M059J (cell line): ENCODE measurements around the gene KLHDC1. TPM values are rescaled to one million over a fixed set of nuclear protein-coding genes. Genes with fewer than 3 reads are reported as not detected.

Source experiments
- DNase-seq: peaks from one replicate; pipeline ENCODE4 v3.0.0-alpha.2; 2012; ENCODE audit warnings: low read depth
- total RNA-seq: library from RNA; depleted of rRNA; stranded (reverse); fragments of >200 nt; shearing (Covaris generic); gene quantifications from 2 replicates; pipeline ENCODE4 v1.2.3, GENCODE V29; 2014; rRNA removed

The KLHDC1 gene
- total RNA-seq, 1 experiment from 2014 or later: 0.62 TPM

GRCh38 chr14:49783394-49784014, 90.6 kb downstream of the KLHDC1 start:
- no peak for DNase-seq

DNA sequence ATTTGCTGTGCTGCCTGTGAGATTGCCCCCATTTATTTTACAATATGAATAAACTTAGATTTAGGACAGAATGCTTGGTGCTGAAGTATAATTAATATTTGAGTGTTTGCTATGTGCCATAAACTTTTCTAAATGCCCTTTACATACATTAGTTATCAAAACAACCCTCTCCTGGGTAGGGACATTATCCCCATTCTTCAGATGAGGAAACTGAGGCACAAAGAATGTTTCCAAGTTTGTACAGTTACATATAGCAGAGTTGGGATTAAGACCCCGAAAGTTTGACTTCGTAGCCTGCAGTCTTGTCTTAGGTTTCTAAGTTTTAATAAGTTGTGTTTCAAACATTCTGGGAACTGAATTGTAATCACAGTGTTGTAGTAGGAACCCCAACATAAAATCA, 93.4 kb downstream of the KLHDC1 start:
- no peak for DNase-seq

- no peak for DNase-seq
Measured at GRCh38 chr14:49792618-49793017, 99.7 kb downstream of the KLHDC1 start.

DNA sequence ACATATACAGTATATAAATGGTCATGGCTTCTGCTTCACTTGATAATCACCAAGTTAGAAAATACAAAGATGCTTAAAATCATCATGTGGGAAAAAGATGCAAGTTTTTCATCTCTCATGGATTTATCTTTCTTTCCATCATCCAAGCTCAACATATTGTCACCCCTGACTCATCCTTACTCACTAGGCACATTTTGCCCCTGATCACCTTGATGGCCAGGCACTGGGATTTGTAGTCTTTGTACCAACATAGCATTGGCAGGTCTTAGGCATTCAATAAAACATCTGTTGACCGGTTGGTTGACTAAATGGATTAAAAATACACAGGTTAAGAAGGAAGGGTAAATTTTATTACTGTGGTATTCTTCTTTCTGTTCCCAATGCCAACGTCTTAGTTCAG, 103.1 kb downstream of the KLHDC1 start:
- peak; percentile 20 for DNase-seq

Other genes with a start within 250 kb of the KLHDC1 start
- 3,253 and 9,545 TPM in 2 replicates for gene RPS29, start 106.7 kb upstream of the KLHDC1 start, total RNA-seq
- gene LRR1, start 94.2 kb upstream of the KLHDC1 start, total RNA-seq: 45.9 and 48.6 TPM in 2 replicates
- 318 and 363 TPM in 2 replicates for gene RPL36AL, start 72.5 kb upstream of the KLHDC1 start, total RNA-seq
- gene MGAT2, start 72.3 kb upstream of the KLHDC1 start, total RNA-seq: 71.6 and 93.3 TPM in 2 replicates
- gene DNAAF2, start 57.9 kb upstream of the KLHDC1 start, total RNA-seq: 10.4 and 10.9 TPM in 2 replicates
- 17.4 and 27.8 TPM in 2 replicates for gene POLE2, start 4.9 kb upstream of the KLHDC1 start, total RNA-seq
- gene KLHDC2, start 75.0 kb downstream of the KLHDC1 start, total RNA-seq: 40.8 and 65.5 TPM in 2 replicates
- gene NEMF, start 159.7 kb downstream of the KLHDC1 start, total RNA-seq: 27.3 and 30.6 TPM in 2 replicates
- gene ARF6, start 200.0 kb downstream of the KLHDC1 start, total RNA-seq: 58.1 and 66.9 TPM in 2 replicates